Measurements from ENCODE around the gene CHCHD3.

The CHCHD3 gene

DNA sequence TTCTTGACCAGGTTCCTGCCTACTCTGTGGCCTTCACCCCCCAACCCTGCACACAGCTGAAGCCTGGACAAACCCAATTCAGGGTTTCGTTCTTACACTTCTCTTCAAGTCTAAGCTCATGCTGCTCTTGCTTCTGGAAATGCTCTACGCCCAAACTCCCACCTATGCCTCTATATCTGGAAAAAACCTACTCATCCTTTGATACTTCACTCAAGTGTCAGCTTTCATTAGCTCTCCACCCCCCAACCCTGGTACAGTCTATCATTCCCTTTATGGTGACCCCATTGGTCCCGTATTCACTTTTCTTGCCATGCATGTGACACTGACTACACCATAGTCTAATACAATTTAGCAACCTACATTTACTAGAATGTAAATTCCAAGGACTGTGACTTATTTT, 284.7 kb downstream of the CHCHD3 start:
- DNase-seq: no peak

DNA sequence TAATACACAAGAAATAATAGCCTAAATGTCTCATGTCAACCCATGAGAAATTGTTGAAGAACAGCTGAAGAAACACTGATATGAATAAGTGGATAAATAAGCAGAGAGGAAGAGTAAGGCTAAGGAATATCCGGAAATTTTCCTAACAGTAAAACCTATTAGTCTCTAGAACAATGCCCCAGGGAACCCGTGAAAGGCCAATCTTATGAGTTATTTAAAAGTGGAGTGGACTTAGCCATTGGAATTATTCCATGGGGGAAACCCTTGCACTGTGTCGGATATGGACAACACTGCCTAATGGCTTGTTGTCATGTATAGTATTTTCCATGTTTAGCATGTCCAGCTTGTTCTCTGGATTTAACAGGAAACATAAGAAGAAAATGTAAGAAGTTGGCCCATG, 288.4 kb downstream of the CHCHD3 start:
- no peak for DNase-seq

DNA sequence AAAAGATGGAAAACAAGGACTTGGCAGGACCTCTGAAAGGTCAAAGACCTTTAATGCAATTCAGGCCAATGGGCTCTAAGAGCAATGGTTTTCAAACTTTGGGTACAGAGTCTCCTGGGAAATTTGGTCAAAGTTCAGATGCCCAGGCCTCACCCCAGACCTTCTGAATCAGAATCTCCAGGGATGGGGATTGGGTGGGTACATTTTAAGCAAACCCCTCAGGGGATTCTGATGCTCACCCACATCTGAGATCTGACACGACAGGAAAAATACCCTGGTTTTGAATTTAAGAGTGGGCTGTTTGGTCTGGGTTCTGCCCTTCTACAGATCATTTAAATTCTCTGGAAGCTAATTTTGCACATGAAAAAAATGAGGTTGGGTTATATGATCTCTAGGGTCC, 290.9 kb downstream of the CHCHD3 start:
- DNase-seq: no peak

DNA sequence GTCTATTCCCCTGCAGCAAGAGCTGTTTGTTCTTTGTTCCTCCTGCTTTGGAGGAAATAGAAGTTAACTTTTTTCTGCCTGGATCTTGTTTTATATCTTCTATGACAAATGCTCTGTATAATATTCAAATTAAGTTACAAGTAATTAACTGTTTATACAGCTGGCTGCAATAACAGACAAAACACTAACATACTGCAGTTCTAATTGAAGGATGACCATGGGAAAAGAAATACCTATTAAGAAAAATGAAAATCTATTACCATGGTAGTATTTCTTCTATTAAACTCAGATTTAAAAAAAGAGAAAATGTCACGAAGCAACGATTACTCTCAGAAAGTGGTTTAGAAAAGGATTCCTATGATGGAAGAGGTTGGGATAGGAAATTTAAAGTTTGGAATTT, 291.8 kb downstream of the CHCHD3 start:
- no peak for DNase-seq

DNA sequence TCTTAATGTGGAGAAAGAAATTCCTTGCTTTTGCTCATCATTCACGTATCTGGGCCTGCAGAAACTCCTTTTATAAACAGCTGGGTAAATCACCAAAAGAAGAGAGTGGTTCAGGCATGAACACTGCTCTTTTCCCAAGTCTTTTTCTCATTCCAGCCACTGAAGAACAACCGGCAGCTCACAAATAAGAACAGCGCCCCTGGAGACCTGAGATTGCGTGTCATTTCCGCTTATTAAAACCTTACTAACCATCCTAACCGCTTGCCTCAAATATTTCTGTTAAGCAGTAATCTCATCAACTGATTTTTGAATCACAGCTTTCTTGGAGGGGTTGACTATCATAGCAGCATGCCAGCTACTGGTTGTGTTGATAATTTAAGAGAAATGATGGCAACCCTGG, 292.6 kb downstream of the CHCHD3 start:
- DNase-seq: no peak

DNA sequence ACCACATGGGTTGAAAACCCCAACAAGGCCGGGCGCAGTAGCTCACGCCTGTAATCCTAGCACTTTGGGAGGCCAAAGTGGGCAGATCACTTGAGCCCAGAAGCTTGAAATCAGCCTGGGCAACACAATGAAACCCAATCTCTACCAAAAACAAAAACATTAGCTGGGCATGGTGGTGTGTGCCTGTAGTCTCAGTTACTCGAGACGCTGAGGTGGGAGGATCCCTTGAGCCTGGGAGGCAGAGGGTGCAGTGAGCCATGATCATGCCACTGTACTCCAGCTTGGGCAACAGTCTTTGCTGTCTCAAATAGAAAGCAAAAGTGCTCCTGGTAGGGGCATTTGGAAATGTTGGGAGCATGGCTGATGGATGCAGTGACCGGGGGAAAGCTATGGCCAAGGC, 296.0 kb downstream of the CHCHD3 start:
- DNase-seq: no peak

DNA sequence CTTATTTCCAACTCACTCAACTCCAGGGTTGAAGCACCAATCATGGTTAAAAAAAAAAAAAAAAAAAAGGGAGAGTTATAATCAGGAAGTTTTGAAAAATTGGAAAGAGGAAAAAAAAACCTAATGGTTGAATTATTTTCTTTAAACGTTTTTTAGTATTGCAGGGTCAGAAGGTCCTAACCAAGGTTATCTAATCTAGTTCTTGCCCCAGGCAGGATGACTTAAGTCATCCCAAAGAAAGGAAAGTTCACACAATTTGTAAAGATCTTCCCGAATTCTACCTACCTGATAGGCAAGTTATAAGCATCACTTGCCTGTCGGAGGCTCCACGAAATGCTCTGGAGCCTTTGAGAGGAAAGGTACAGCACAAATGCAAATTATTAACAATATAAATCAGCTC, 297.5 kb downstream of the CHCHD3 start:
- DNase-seq: no peak

DNA sequence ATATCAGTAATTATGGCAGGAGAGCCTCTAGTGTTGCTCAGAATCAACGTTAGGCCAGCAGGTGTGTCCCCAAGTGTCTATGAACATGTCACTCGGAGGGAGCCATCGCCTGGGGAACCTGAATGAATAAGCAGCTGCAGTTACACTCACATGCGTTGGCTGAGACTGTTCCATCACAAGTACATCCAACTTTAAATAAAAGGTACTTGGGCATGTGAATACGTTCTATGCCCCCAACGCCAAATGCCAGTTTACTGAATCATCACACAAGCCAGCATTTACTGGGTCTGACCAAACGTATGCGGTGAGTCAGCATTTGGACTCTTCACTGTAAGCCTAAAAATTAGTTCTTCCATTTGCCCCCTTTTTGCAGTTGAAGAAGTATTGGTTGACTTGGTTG, 298.1 kb downstream of the CHCHD3 start:
- DNase-seq: no peak

DNA sequence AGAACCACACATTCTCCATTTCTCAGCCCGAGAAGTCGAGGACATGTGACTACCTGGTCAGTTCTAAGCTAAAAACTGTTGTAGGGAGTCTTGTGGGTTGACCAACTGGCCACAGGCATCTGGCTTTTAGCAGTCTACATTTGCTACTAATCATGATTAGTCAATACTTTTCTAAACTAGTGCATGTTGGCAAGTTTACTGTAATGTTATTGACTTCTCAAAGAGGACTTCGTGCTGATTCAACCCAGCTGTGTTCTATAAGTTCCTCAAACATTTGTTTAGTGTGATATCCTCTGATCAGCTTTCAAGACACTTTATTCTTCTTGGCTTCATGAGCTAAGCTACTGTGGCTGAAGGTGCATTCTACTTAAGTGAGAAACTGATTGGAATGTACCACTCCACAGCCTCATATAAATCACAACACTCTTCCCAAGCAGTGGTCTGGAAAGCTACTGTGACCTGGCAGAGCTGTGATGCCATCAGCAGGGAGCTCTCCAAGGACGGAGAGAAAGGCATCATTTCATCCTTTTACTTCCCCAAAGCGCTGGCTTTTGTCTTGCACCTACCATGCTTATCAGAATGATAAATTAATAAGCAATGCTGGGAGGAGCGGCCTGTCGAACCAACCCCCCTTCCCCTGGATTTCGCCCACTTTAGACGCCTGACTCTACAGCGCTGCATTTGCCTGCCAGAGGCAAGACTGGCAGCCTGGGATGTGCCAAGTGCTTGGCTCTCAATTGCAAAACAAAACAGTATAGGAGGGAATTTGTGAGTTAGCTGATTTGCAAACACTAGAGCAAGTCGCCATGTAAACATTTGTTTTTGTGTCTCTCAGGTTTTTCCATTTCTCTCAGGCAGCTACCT, 298.9 kb downstream of the CHCHD3 start:
- DNase-seq: no peak

DNA sequence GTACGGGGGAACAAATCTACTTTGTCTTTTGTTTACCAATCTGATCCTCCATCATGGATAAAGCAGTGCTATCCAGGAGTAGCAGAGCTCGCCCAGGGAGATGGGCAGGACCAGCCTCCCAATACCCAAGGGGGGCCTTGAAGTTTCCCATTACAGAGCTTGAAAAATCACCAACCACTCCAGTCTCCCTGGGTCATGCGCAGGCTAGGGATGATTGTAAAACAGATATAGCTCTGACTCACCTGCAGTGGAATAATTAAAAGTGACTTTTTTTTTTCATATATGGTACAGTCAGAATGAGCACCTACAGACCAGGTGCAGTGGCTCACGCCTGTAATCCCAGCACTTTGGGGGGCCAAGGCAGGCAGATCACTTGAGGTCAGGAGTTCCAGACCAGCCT, 301.1 kb downstream of the CHCHD3 start:
- no peak for DNase-seq

DNA sequence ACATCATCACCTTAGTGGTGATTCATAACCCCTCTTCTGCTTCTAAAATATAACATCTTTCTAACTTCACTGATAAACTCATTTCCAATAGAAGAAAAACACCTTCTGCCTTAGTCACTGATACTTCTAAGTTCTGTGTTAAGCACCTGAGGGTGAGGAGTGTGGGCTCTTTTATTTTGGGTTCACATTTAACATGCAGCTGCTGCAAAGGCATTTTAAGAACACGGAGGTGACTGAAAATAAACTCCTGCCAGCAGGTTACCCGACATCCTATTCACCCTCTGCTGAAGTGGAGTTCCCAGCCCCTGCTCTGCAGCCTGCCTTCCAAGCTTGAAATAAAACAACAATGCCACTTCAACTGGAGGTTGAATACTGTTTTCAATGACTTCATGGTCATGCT, 302.7 kb downstream of the CHCHD3 start:
- no peak for DNase-seq

DNA sequence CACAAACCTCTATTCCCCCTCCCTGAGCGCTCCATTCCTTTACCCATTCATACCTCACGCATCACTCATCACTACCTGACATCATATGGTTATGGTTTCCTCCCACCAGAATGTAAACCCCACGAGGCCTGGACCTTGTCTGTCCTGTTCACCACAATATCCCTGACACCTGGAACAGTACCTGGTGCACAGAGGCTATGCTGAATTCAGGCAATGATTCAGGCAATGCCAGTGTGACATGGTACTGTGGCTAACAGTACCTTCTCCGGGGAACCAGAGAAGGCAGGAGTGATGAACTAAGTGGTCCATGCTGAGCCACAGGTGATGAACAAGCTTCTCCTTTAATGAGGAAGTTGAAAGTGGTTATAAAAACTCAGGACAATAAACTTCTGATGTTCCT, 303.1 kb downstream of the CHCHD3 start:
- DNase-seq: no peak

DNA sequence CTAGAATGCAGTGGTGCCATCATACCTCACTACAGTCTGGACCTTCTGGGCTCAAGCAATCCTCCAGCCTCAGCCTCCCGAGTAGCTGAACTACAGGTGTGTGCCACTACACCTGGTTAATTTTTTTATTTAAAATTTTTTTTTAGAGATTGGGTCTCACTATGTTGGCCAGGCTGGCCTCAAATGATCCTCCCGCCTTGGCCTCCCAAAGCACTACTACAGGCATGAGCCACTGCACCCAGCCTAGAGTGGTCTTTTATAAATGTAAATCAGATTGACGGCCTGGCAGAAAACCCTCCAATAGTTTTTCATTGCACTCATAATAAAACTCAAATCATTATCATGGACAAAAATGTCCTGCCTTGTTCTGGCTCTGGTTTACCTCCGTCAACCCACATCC, 303.9 kb downstream of the CHCHD3 start:
- no peak for DNase-seq

DNA sequence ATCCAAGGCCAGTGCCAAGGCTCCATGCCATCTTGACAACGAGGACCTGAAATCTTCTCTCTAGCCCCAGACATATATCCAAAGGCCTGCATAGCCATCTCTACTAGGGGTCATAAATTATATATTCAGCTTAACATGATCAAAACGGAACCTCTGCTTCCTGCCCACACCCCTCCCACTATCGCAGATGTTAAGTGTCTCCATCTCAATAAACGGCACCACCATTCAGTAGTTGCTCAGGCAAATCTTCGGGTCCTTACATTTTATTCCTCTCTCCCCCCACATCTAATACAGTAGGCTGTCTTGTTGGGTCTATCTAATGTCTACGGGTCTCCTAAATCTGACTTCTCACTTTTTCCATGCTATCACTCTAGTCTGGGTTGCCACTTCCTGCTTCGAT, 304.5 kb downstream of the CHCHD3 start:
- DNase-seq: no peak

DNA sequence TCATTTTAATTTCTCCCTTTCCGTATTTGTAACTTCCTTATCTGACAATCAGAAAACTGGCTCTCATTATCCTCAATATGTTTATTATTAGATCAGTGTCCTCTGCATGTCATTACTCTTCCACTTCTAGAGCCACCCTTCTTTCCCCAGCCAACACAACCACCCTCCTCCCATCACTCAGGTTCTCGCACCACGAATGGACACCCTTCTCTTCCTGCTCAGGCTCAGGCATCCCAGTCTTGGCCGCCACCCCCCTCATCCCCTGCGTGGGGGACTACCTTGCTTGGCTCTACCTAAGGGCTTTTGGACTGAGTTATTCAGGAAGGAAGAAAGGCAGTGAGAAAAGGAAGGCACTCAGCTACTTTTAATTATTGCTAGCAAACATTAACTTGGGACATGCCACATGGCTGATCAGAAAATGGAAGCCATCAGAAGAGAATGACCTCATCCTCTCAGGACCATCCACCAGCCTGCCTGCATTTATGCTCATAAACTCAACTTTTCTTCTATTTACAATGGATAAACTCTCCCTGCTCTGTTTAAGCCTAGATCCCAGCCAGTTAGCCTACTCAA, 305.8 kb downstream of the CHCHD3 start:
- no peak for DNase-seq

DNA sequence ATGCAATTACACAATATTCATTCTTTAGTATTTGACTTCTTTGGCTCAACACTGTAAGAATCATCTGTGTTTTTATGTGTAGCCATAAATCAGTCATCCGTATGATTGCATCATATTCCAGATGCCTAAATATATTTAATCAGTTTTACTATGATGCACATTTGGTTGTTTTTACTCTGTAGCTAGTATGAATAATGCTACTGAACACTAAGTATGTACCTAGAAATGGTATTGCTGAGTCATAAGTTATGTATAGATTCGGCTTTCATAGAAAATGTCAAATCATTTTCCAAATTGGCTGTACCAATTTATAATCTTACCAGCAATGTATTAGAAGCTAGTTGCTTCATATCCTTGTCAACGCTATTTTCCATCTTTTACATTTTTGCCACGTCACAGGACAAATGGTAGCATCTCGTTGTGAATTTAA, 308.3 kb downstream of the CHCHD3 start:
- DNase-seq: no peak

DNA sequence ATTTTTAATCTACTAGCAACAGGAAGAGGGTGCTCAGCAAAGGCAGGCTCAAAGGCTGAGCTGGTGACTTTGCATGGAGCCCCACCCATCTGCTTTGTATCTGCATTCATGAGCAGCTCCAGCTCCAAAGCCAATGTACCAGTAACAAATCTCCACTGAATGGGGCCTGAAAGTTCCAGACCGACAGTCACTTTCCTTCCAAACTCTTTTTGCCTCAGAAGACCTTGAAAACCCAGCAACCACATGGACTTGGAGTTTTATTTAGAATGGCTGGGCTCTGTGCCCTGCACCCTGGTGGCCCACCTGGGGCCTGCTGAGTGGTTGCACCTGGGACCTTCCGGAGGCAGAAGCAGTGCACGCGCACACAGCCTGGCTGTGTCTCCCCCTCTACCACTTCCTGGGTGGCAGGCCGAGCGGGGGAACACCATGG, 310.6 kb downstream of the CHCHD3 start:
- DNase-seq: peak; percentile 83

DNA sequence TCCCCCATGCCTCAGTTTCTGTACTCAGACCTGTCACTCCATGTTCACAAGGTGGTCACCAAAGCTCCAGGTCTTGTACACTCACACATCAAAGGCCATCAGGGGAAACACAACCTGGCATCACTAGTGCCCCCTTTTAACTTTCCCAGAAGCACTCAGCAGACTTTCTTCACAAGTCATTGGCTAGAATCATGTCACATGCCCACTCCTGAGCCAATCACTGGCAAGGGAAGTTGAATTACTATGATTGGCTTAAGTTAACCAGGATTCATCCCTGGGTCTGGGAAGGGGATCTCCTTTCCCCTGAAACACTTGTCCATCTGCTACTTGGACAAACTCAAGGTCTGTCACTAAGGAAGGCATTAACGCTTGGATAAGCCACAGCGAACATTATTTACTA, 311.8 kb downstream of the CHCHD3 start:
- no peak for DNase-seq

DNA sequence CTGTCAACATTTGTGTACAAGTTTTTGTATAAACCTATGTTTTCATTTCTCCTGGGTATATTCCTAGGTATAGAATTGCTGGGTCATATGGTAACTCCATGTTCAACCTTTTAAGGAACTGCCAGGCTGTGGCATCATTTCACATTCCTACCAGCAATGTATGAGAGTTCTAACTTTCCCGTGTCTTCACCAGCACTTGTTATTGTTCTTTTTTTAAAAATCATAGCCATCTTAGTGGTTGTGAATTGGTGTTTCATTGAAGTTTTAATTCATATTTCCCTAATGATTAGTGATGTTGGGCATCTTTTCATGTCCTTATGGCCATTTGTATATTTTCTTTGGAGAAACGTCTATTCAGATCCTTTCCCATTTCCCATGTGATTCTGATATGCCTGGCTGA, 312.6 kb downstream of the CHCHD3 start:
- DNase-seq: no peak

DNA sequence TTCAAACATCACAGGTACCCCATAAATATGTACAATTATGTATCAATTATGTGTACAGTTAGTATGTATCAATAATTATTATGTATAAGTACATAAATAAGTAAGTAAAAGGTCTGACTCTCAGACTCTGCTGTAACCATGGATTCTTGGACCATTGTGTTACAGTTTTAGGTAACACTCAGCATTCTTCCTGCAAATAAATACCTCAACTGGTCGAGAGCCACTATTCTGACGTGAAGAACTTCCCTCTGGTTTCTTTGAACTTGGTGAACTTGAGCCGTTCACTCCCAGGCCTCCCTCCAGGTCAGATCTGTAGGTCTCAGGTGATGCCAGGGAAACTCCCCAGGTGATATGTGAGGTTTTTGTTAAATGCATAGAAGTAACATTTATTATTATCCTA, 313.8 kb downstream of the CHCHD3 start:
- no peak for DNase-seq

DNA sequence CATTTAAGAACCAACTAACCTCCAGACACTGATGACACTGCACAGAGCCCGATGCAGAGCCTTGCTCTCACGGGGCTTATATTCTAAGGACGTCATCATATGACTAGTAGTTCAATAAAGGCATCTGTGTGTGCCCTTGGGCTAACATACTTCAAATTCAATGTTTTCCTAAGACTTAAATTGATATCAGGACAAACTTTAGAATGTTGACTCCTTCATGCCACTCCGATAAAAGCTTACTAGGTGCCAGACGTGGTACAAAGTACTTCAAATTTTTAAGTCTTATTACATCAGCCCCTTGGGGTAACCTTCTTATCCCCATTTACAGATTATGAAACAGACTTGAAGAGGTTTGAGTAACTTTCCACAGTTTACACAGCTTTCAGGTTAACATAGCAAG, 314.5 kb downstream of the CHCHD3 start:
- no peak for DNase-seq

DNA sequence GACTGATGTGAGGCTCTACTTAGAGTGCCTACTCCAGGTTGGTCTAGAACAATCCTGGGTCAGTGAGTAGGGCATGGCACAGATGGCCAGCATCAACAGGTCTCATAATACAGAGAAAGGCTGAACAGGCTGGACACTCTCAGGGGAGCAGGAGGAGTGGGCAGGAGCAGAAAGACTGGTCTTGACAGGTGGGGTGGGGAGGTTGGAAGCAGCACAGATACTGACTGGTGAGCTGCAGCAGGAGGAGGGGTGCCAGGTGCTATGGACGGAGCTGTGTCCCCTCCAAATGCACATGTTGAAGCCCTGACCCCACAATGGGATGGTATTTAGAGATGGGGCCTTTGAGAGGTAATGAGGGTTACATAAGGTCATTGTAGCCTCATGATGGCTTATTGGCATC, 315.2 kb downstream of the CHCHD3 start:
- no peak for DNase-seq

DNA sequence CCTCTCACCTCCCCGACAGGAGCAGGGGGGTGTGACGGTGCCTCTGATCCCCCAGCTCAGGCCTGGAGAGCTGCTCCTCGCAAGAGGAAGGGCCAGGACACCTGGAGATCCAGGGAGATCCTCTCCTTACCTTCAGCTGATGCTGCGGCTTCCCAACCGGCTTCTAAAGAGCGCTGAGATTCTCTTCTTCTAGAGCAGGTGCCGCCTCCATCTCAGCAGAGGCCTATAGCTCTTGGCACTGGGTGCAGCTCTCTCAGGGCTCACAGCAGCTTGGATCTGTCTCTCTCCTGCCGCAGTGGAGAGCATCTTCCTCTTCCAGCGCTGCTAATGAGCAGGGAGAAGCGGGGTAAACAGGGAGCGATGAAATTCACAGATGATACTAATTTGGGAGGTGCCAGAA, 316.0 kb downstream of the CHCHD3 start:
- no peak for DNase-seq

DNA sequence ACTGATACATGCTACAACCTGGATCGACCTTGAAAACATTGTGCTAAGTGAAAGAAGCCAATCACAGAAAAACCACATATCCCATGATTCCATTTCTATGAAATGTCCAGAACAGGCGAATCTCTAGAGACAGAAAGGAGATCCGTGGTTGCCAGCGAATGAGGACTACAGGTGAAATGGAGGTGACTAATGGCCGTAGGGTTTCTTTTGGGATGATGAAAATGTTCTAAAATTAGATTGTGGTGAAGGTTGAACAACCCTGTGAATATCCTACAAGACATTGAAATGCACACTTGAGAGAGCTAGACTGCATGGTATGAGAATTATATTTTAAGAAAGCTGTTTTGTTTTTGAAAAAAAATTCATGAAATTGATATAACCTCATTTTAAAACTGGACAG, 317.1 kb downstream of the CHCHD3 start:
- DNase-seq: peak; percentile 37

DNA sequence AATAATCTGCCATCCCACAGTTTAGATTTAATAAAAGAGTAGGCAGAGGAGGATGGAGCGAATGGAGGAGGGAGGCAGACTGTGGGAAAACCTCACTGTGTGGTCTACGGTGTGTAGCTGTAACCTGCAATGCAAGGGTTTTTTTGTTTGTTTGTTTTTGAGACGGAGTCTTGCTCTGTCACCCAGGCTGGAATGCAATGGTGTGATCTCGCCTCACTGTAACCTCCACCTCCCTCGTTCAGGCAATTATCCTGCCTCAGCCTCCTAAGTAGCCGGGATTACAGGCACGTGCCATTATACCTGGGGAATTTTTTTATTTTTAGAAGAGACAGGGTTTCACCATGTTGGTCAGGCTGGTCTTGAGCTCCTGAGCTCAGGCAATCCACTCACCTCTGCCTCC, 321.0 kb downstream of the CHCHD3 start:
- DNase-seq: no peak
